HEK293T (cell line): Measurements from ENCODE around the gene GTSE1.

Experiments
- BHLHE40 ChIP-seq: fragments of 450-650 bp; IDR thresholded peaks from 2 replicates; pipeline ENCODE4 v1.6.1; 2016; ENCODE audit warnings: mild to moderate bottlenecking, moderate library complexity, borderline replicate concordance
- CTBP1 ChIP-seq: fragments of 450-650 bp; IDR thresholded peaks from 2 replicates; pipeline ENCODE4 v1.6.1; 2016; ENCODE audit warnings: borderline replicate concordance
- ELF4 ChIP-seq: fragments of 450-650 bp; IDR thresholded peaks from 2 replicates; pipeline ENCODE4 v1.6.1; 2017; ENCODE audit warnings: antibody characterized with exemption
- FOXK2 ChIP-seq: fragments of 450-650 bp; IDR thresholded peaks from 2 replicates; pipeline ENCODE4 v1.6.1; 2016; ENCODE audit warnings: mild to moderate bottlenecking
- FOXM1 ChIP-seq: fragments of 450-650 bp; IDR thresholded peaks from 2 replicates; pipeline ENCODE4 v1.6.1; 2017; ENCODE audit warnings: mild to moderate bottlenecking, borderline replicate concordance
- LEF1 ChIP-seq: fragments of 450-650 bp; IDR thresholded peaks from 2 replicates; pipeline ENCODE4 v1.6.1; 2017; ENCODE audit warnings: mild to moderate bottlenecking, borderline replicate concordance
- PKNOX1 ChIP-seq: fragments of 450-650 bp; IDR thresholded peaks from 2 replicates; pipeline ENCODE4 v1.6.1; 2016
- SP1 ChIP-seq: fragments of 450-650 bp; IDR thresholded peaks from 2 replicates; pipeline ENCODE4 v1.6.1; 2017
- SUZ12 ChIP-seq: fragments of 450-650 bp; IDR thresholded peaks from 2 replicates; pipeline ENCODE4 v1.6.1; 2016; ENCODE audit warnings: mild to moderate bottlenecking

GRCh38 chr22:46272762-46273431 is 23.8 kb upstream of the GTSE1 start:
- TF ChIP-seq BHLHE40 (no peak), PKNOX1 (no peak), FOXK2 (no peak), CTBP1 (no peak), SP1 (no peak), FOXM1 (no peak), SUZ12 (no peak), ELF4 (no peak), LEF1 (no peak)
